Naive thymus-derived CD8-positive, alpha-beta T cell (primary cell): Measurements from ENCODE around the gene KCNJ1. TPM values are rescaled to one million over a fixed set of nuclear protein-coding genes. Genes with fewer than 3 reads are reported as not detected.

Source experiments
- ATAC-seq, 2 donors: fragments of 150-1000 bp; cut with Tn5 transposase in 1 of 2; sonication (Bioruptor Pico), chemical (Tn5 transposase) in 1 of 2; 1 replicate in 1 of 2; 2 replicates in 1 of 2; pipeline ENCODE4 v1.10.0; 2021; ENCODE audit warnings: mild to moderate bottlenecking in 2 of 2, moderate library complexity in 2 of 2
- POLR2A ChIA-PET: fragments of 350-600 bp; sonication (Branson Sonifier 250); formaldehyde crosslinking; loops from one replicate; lab custom pipeline; 2021; ENCODE audit warnings: antibody characterized with exemption; lab: Charles Lee
- DNase-seq, 10 donors: peaks; one replicate each; pipeline versions ENCODE4 v3.0.0 to v3.0.0-alpha.2; 2020 to 2022
- H3K27ac Mint-ChIP-seq, 10 donors: one replicate each; pipeline ENCODE4 v1.8.0; 2020 to 2022; ENCODE audit warnings: mild to moderate bottlenecking in 10 of 10, mixed read lengths in 10 of 10, moderate library complexity in 4 of 10, inconsistent platforms in 1 of 10
- H3K27me3 Mint-ChIP-seq, 5 donors: one replicate each; pipeline ENCODE4 v1.8.0; 2021 to 2022; ENCODE audit warnings: mixed read lengths in 5 of 5
- H3K36me3 Mint-ChIP-seq, 3 donors: one replicate each; pipeline ENCODE4 v1.8.0; 2020 to 2022; ENCODE audit warnings: mixed read lengths in 3 of 3, mild to moderate bottlenecking in 2 of 3, inconsistent platforms in 1 of 3
- H3K4me1 Mint-ChIP-seq, 4 donors: one replicate each; pipeline ENCODE4 v1.8.0; 2021 to 2022; ENCODE audit warnings: mixed read lengths in 4 of 4
- H3K4me3 Mint-ChIP-seq, 10 donors: one replicate each; pipeline ENCODE4 v1.8.0; 2020 to 2022; ENCODE audit warnings: mild to moderate bottlenecking in 10 of 10, mixed read lengths in 10 of 10, moderate library complexity in 6 of 10, inconsistent platforms in 1 of 10
- H3K9me3 Mint-ChIP-seq, 9 donors: one replicate each; pipeline ENCODE4 v1.8.0; 2020 to 2022; ENCODE audit warnings: mixed read lengths in 9 of 9, mild to moderate bottlenecking in 3 of 9, inconsistent platforms in 1 of 9, moderate library complexity in 1 of 9
- polyA plus RNA-seq, 3 donors: library from polyadenylated mRNA; unstranded; fragments of 300-500 nt; fragmentation: Illumina TruSeq; gene quantifications; one replicate each; pipeline ENCODE4 v1.2.3, GENCODE V29; 2021
- total RNA-seq, 8 experiments: library from RNA in 2 of 8; stranded (reverse) in 2 of 8; gene quantifications; one replicate each; pipeline ENCODE4 v1.2.3 and lab custom pipeline; 2021 to 2026

Gene KCNJ1
- total and polyA plus RNA-seq, 5 experiments from 2014 or later = not detected

- Mint-ChIP-seq H3K36me3 (no peaks in the 10 kb centered on the region), H3K27me3 (peaks cover 8 to 33% (median 20%) of the 10 kb centered on the region in 5 donors), H3K9me3 (no peaks in the 10 kb centered on the region), H3K4me3 (no peak overlapping the region), H3K4me1 (peaks cover 0 to 3% (median 2%) of the 10 kb centered on the region in 4 donors), H3K27ac (no peak overlapping the region)
- DNase-seq (no peak), ATAC-seq (no peak)
- POLR2A ChIA-PET = no interaction called here
Observed at GRCh38 chr11:128897826-128898225, 30.7 kb upstream of the KCNJ1 start.

GRCh38 chr11:128896356-128896755 lies 29.3 kb upstream of the KCNJ1 start:
- H3K9me3 Mint-ChIP-seq = no peaks in the 10 kb centered on the region
- peaks cover 0 to 11% (median 7%) of the 10 kb centered on the region in 4 donors for H3K4me1 Mint-ChIP-seq
- H3K27ac Mint-ChIP-seq = no peak overlapping the region
- peaks cover 0 to under 1% (median 0%) of the 10 kb centered on the region in 3 donors for H3K36me3 Mint-ChIP-seq
- H3K27me3 Mint-ChIP-seq = peaks cover 13 to 45% (median 34%) of the 10 kb centered on the region in 5 donors
- H3K4me3 Mint-ChIP-seq = no peak overlapping the region
- POLR2A ChIA-PET = no interaction called here
- DNase-seq = no peak
- ATAC-seq = no peak

- H3K36me3 Mint-ChIP-seq = peaks cover 0 to 2% (median 0%) of the 10 kb centered on the region in 3 donors
- peaks cover 16 to 46% (median 38%) of the 10 kb centered on the region in 5 donors for H3K27me3 Mint-ChIP-seq
- no peak overlapping the region for H3K27ac Mint-ChIP-seq
Observed at GRCh38 chr11:128895526-128895925, 28.4 kb upstream of the KCNJ1 start.

GRCh38 chr11:128894685-128895084 lies 27.6 kb upstream of the KCNJ1 start:
- peaks cover 0 to 17% (median 10%) of the 10 kb centered on the region in 4 donors for H3K4me1 Mint-ChIP-seq
- peaks cover 17 to 52% (median 45%) of the 10 kb centered on the region in 5 donors for H3K27me3 Mint-ChIP-seq
- DNase-seq = no peak
- POLR2A ChIA-PET = no interaction called here
- H3K4me3 Mint-ChIP-seq = no peak overlapping the region
- H3K9me3 Mint-ChIP-seq = no peaks in the 10 kb centered on the region
- no peak overlapping the region for H3K27ac Mint-ChIP-seq
- no peak for ATAC-seq
- H3K36me3 Mint-ChIP-seq = peaks cover 0 to 2% (median 0%) of the 10 kb centered on the region in 3 donors

More at GRCh38 chr11:128895526-128895925, 28.4 kb upstream of the KCNJ1 start:
- POLR2A ChIA-PET = no interaction called here
- DNase-seq = no peak
- Mint-ChIP-seq H3K4me3 (no peak overlapping the region), H3K4me1 (peaks cover 0 to 15% (median 10%) of the 10 kb centered on the region in 4 donors), H3K9me3 (no peaks in the 10 kb centered on the region)
- ATAC-seq = no peak

- Mint-ChIP-seq H3K4me3 (no peak overlapping the region), H3K36me3 (peaks cover 0 to 2% (median 0%) of the 10 kb centered on the region in 3 donors), H3K9me3 (no peaks in the 10 kb centered on the region), H3K27ac (no peak overlapping the region), H3K27me3 (peaks cover 20 to 54% (median 49%) of the 10 kb centered on the region in 5 donors), H3K4me1 (peaks cover 0 to 17% (median 10%) of the 10 kb centered on the region in 4 donors)
- DNase-seq = no peak
- ATAC-seq = no peak
- POLR2A ChIA-PET = no interaction called here
Observed at GRCh38 chr11:128894286-128894681, 27.2 kb upstream of the KCNJ1 start.

GRCh38 chr11:128893578-128894285 lies 26.6 kb upstream of the KCNJ1 start:
- POLR2A ChIA-PET = no interaction called here
- peaks cover 20 to 57% (median 53%) of the 10 kb centered on the region in 5 donors for H3K27me3 Mint-ChIP-seq

GRCh38 chr11:128892866-128893565 lies 25.9 kb upstream of the KCNJ1 start:
- Mint-ChIP-seq H3K36me3 (peaks cover 0 to 2% (median 0%) of the 10 kb centered on the region in 3 donors), H3K27ac (no peak overlapping the region), H3K9me3 (no peaks in the 10 kb centered on the region), H3K4me3 (no peak overlapping the region), H3K4me1 (peaks cover 0 to 17% (median 10%) of the 10 kb centered on the region in 4 donors), H3K27me3 (peaks cover 25 to 64% (median 60%) of the 10 kb centered on the region in 5 donors)
- no peak for DNase-seq
- POLR2A ChIA-PET = no interaction called here
- ATAC-seq = no peak

More at GRCh38 chr11:128893578-128894285, 26.6 kb upstream of the KCNJ1 start:
- DNase-seq (no peak), ATAC-seq (no peak)
- peaks cover 0 to 17% (median 10%) of the 10 kb centered on the region in 4 donors for H3K4me1 Mint-ChIP-seq
- peaks cover 0 to 2% (median 0%) of the 10 kb centered on the region in 3 donors for H3K36me3 Mint-ChIP-seq
- H3K4me3 Mint-ChIP-seq = no peak overlapping the region
- no peaks in the 10 kb centered on the region for H3K9me3 Mint-ChIP-seq
- no peak overlapping the region for H3K27ac Mint-ChIP-seq

GRCh38 chr11:128891913-128892398 lies 24.9 kb upstream of the KCNJ1 start:
- peak overlapping the region in 1 of 10 donors; percentile 64 for H3K27ac Mint-ChIP-seq
- peaks cover 0 to 2% (median 0%) of the 10 kb centered on the region in 3 donors for H3K36me3 Mint-ChIP-seq
- ATAC-seq (no peak), DNase-seq (no peak)
- H3K4me1 Mint-ChIP-seq = peaks cover 0 to 19% (median 10%) of the 10 kb centered on the region in 4 donors
- H3K4me3 Mint-ChIP-seq = peak overlapping the region in 8 of 10 donors; percentile 27 to 86 (median 62)
- POLR2A ChIA-PET = interaction anchor here (0.7 kb wide), 2 partner anchors 11 kb away, joined by 4 read pairs; no protein-coding TSS in a partner anchor
- peaks cover 27 to 72% (median 63%) of the 10 kb centered on the region in 5 donors for H3K27me3 Mint-ChIP-seq
- no peaks in the 10 kb centered on the region for H3K9me3 Mint-ChIP-seq

- Mint-ChIP-seq H3K27me3 (peaks cover 28 to 84% (median 66%) of the 10 kb centered on the region in 5 donors), H3K27ac (peak within 1 kb of the TSS in 3 of 10 donors; percentile 11 to 64 (median 31))
Observed at GRCh38 chr11:128890543-128891368, 23.7 kb upstream of the KCNJ1 start, which contains the start of gene KCNJ5. Gene KCNJ5, plus strand, starts transcription at chr11:128891356. Its CDS starts 19,918 bp downstream, at chr11:128911274.

GRCh38 chr11:128890216-128890542 lies 23.1 kb upstream of the KCNJ1 start:
- peak overlapping the region in 6 of 10 donors; percentile 4 to 77 (median 34) for H3K4me3 Mint-ChIP-seq
- H3K9me3 Mint-ChIP-seq = no peaks in the 10 kb centered on the region
- no peak overlapping the region for H3K27ac Mint-ChIP-seq
- H3K27me3 Mint-ChIP-seq = peaks cover 31 to 89% (median 68%) of the 10 kb centered on the region in 5 donors
- POLR2A ChIA-PET = no interaction called here
- ATAC-seq = no peak
- peaks cover 0 to 2% (median 0%) of the 10 kb centered on the region in 3 donors for H3K36me3 Mint-ChIP-seq
- no peak for DNase-seq
- H3K4me1 Mint-ChIP-seq = peaks cover 0 to 26% (median 10%) of the 10 kb centered on the region in 4 donors

More at GRCh38 chr11:128890543-128891368, 23.7 kb upstream of the KCNJ1 start, which contains the start of gene KCNJ5:
- Mint-ChIP-seq H3K36me3 (peaks cover 0 to 2% (median 0%) of the 10 kb centered on the region in 3 donors), H3K4me1 (peaks cover 0 to 26% (median 10%) of the 10 kb centered on the region in 4 donors), H3K9me3 (no peaks in the 10 kb centered on the region), H3K4me3 (peak within 1 kb of the TSS; percentile 72 to 87 (median 84))
- peak in 2 of 10 donors; percentile 16 to 23 for DNase-seq
- peak; percentile 64 to 65 for ATAC-seq
- POLR2A ChIA-PET = interaction anchor here (0.7 kb wide), 1 partner anchor 12 kb away, joined by 4 read pairs; no protein-coding TSS in a partner anchor

GRCh38 chr11:128889657-128890213 lies 22.6 kb upstream of the KCNJ1 start:
- H3K36me3 Mint-ChIP-seq = peaks cover 0 to 2% (median 0%) of the 10 kb centered on the region in 3 donors
- H3K9me3 Mint-ChIP-seq = no peaks in the 10 kb centered on the region
- DNase-seq = no peak
- no peak overlapping the region for H3K27ac Mint-ChIP-seq
- H3K27me3 Mint-ChIP-seq = peaks cover 31 to 93% (median 68%) of the 10 kb centered on the region in 5 donors
- H3K4me3 Mint-ChIP-seq = peak overlapping the region in 9 of 10 donors; percentile 4 to 77 (median 32)
- POLR2A ChIA-PET = no interaction called here
- no peak for ATAC-seq
- H3K4me1 Mint-ChIP-seq = peaks cover 0 to 26% (median 10%) of the 10 kb centered on the region in 4 donors
